GM23338 (cell line): Measurements from ENCODE around the gene PUS3.

Experiments used
- CREB1 ChIP-seq: fragments of 250-450 bp; sonication (Bioruptor Pico); IDR thresholded peaks from 2 replicates; pipeline ENCODE4 v1.5.0; 2020; ENCODE audit warnings: low read depth, mild to moderate bottlenecking, moderate library complexity
- EZH2 ChIP-seq: fragments of 200-600 bp; sonication (generic); IDR thresholded peaks from one replicate; pipeline ENCODE4 v1.8.0; 2017; ENCODE audit warnings: antibody characterized with exemption, mild to moderate bottlenecking, low read depth; ENCODE audit not compliant: unreplicated experiment
- EZH2phosphoT487 ChIP-seq: fragments of 200-600 bp; sonication (generic); IDR thresholded peaks from one replicate; pipeline ENCODE4 v1.8.1; 2018; ENCODE audit warnings: antibody characterized with exemption; ENCODE audit not compliant: unreplicated experiment
- JUNB ChIP-seq: IDR thresholded peaks from one replicate; pipeline ENCODE4 v1.6.1; 2016; ENCODE audit warnings: antibody characterized with exemption; ENCODE audit not compliant: unreplicated experiment
- NANOG ChIP-seq: IDR thresholded peaks from 2 replicates; pipeline ENCODE4 v1.6.1; 2016; ENCODE audit warnings: antibody characterized with exemption, borderline replicate concordance
- POLR2AphosphoS5 ChIP-seq: IDR thresholded peaks from 2 replicates; pipeline ENCODE4 v1.6.1; 2016; ENCODE audit warnings: antibody characterized with exemption, low read depth
- STAT1 ChIP-seq: IDR thresholded peaks from one replicate; pipeline ENCODE4 v1.6.1; 2016; ENCODE audit warnings: antibody characterized with exemption; ENCODE audit not compliant: unreplicated experiment
- ZNF114 ChIP-seq: fragments of 250-450 bp; sonication (Bioruptor Pico); IDR thresholded peaks from 2 replicates; pipeline ENCODE4 v1.5.0; 2020; ENCODE audit warnings: mild to moderate bottlenecking, moderate library complexity
- ZNF331 ChIP-seq: fragments of 250-450 bp; sonication (Bioruptor Pico); IDR thresholded peaks from 2 replicates; pipeline ENCODE4 v1.5.0; 2020; ENCODE audit warnings: low read depth, mild to moderate bottlenecking, moderate library complexity
- TF ChIP-seq, protein P1 (sequence below), 2 experiments: fragments of 200-600 bp in 1 of 2; sonication (generic) in 1 of 2; conservative IDR thresholded peaks; 2 replicates each; pipeline versions ENCODE4 v1.5.1 to v1.6.1; 2016 to 2017; ENCODE audit warnings: antibody characterized with exemption in 2 of 2, low read depth in 2 of 2, mild to moderate bottlenecking in 2 of 2, moderate library complexity in 1 of 2
- TF ChIP-seq, protein P2 (sequence below): IDR thresholded peaks from 2 replicates; pipeline ENCODE4 v1.6.1; 2016; ENCODE audit warnings: antibody characterized with exemption
- TF ChIP-seq, protein P3 (sequence below): IDR thresholded peaks from one replicate; pipeline ENCODE4 v1.6.1; 2018; ENCODE audit warnings: antibody characterized with exemption; ENCODE audit not compliant: unreplicated experiment
- TF ChIP-seq, protein P4 (sequence below): fragments of 250-450 bp; sonication (Bioruptor Pico); IDR thresholded peaks from 2 replicates; pipeline ENCODE4 v1.5.0; 2020; ENCODE audit warnings: mild to moderate bottlenecking, moderate library complexity

DNA sequence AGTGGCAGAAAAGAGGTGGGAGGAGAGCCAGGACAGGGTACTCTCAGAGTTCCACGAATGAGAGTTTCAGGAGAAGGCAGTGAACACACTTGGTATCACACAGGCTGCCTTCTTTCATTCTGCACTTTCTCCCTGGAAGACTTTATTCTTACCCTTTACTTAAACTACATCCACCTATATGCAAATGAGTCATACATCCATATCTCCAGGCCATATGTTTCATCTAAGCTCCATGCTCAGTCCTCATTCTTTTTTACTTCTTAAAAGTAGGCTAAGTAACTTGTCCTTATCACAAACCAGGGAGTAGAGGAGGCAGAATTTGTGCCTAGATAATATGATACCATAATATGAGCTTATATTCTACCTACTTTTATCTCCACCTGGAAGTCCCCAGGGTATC is 21.7 kb downstream of the PUS3 start:
- TF ChIP-seq POLR2AphosphoS5 (no peak), CREB1 (CRISPR knock-in tag) (no peak), JUNB (no peak), EZH2 (no peak), EZH2phosphoT487 (no peak), ZNF114 (no peak), ZNF331 (CRISPR knock-in tag) (no peak), NANOG (no peak), STAT1 (no peak)
- TF ChIP-seq, protein P1, sequence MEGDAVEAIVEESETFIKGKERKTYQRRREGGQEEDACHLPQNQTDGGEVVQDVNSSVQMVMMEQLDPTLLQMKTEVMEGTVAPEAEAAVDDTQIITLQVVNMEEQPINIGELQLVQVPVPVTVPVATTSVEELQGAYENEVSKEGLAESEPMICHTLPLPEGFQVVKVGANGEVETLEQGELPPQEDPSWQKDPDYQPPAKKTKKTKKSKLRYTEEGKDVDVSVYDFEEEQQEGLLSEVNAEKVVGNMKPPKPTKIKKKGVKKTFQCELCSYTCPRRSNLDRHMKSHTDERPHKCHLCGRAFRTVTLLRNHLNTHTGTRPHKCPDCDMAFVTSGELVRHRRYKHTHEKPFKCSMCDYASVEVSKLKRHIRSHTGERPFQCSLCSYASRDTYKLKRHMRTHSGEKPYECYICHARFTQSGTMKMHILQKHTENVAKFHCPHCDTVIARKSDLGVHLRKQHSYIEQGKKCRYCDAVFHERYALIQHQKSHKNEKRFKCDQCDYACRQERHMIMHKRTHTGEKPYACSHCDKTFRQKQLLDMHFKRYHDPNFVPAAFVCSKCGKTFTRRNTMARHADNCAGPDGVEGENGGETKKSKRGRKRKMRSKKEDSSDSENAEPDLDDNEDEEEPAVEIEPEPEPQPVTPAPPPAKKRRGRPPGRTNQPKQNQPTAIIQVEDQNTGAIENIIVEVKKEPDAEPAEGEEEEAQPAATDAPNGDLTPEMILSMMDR (conservative IDR thresholded peaks at IDR 0.05; ENCODE audit: low read depth in 2 of 2): no peak
- TF ChIP-seq, protein P2, sequence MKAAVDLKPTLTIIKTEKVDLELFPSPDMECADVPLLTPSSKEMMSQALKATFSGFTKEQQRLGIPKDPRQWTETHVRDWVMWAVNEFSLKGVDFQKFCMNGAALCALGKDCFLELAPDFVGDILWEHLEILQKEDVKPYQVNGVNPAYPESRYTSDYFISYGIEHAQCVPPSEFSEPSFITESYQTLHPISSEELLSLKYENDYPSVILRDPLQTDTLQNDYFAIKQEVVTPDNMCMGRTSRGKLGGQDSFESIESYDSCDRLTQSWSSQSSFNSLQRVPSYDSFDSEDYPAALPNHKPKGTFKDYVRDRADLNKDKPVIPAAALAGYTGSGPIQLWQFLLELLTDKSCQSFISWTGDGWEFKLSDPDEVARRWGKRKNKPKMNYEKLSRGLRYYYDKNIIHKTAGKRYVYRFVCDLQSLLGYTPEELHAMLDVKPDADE: no peak
- TF ChIP-seq, protein P3, sequence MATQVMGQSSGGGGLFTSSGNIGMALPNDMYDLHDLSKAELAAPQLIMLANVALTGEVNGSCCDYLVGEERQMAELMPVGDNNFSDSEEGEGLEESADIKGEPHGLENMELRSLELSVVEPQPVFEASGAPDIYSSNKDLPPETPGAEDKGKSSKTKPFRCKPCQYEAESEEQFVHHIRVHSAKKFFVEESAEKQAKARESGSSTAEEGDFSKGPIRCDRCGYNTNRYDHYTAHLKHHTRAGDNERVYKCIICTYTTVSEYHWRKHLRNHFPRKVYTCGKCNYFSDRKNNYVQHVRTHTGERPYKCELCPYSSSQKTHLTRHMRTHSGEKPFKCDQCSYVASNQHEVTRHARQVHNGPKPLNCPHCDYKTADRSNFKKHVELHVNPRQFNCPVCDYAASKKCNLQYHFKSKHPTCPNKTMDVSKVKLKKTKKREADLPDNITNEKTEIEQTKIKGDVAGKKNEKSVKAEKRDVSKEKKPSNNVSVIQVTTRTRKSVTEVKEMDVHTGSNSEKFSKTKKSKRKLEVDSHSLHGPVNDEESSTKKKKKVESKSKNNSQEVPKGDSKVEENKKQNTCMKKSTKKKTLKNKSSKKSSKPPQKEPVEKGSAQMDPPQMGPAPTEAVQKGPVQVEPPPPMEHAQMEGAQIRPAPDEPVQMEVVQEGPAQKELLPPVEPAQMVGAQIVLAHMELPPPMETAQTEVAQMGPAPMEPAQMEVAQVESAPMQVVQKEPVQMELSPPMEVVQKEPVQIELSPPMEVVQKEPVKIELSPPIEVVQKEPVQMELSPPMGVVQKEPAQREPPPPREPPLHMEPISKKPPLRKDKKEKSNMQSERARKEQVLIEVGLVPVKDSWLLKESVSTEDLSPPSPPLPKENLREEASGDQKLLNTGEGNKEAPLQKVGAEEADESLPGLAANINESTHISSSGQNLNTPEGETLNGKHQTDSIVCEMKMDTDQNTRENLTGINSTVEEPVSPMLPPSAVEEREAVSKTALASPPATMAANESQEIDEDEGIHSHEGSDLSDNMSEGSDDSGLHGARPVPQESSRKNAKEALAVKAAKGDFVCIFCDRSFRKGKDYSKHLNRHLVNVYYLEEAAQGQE: no peak
- TF ChIP-seq, protein P4, sequence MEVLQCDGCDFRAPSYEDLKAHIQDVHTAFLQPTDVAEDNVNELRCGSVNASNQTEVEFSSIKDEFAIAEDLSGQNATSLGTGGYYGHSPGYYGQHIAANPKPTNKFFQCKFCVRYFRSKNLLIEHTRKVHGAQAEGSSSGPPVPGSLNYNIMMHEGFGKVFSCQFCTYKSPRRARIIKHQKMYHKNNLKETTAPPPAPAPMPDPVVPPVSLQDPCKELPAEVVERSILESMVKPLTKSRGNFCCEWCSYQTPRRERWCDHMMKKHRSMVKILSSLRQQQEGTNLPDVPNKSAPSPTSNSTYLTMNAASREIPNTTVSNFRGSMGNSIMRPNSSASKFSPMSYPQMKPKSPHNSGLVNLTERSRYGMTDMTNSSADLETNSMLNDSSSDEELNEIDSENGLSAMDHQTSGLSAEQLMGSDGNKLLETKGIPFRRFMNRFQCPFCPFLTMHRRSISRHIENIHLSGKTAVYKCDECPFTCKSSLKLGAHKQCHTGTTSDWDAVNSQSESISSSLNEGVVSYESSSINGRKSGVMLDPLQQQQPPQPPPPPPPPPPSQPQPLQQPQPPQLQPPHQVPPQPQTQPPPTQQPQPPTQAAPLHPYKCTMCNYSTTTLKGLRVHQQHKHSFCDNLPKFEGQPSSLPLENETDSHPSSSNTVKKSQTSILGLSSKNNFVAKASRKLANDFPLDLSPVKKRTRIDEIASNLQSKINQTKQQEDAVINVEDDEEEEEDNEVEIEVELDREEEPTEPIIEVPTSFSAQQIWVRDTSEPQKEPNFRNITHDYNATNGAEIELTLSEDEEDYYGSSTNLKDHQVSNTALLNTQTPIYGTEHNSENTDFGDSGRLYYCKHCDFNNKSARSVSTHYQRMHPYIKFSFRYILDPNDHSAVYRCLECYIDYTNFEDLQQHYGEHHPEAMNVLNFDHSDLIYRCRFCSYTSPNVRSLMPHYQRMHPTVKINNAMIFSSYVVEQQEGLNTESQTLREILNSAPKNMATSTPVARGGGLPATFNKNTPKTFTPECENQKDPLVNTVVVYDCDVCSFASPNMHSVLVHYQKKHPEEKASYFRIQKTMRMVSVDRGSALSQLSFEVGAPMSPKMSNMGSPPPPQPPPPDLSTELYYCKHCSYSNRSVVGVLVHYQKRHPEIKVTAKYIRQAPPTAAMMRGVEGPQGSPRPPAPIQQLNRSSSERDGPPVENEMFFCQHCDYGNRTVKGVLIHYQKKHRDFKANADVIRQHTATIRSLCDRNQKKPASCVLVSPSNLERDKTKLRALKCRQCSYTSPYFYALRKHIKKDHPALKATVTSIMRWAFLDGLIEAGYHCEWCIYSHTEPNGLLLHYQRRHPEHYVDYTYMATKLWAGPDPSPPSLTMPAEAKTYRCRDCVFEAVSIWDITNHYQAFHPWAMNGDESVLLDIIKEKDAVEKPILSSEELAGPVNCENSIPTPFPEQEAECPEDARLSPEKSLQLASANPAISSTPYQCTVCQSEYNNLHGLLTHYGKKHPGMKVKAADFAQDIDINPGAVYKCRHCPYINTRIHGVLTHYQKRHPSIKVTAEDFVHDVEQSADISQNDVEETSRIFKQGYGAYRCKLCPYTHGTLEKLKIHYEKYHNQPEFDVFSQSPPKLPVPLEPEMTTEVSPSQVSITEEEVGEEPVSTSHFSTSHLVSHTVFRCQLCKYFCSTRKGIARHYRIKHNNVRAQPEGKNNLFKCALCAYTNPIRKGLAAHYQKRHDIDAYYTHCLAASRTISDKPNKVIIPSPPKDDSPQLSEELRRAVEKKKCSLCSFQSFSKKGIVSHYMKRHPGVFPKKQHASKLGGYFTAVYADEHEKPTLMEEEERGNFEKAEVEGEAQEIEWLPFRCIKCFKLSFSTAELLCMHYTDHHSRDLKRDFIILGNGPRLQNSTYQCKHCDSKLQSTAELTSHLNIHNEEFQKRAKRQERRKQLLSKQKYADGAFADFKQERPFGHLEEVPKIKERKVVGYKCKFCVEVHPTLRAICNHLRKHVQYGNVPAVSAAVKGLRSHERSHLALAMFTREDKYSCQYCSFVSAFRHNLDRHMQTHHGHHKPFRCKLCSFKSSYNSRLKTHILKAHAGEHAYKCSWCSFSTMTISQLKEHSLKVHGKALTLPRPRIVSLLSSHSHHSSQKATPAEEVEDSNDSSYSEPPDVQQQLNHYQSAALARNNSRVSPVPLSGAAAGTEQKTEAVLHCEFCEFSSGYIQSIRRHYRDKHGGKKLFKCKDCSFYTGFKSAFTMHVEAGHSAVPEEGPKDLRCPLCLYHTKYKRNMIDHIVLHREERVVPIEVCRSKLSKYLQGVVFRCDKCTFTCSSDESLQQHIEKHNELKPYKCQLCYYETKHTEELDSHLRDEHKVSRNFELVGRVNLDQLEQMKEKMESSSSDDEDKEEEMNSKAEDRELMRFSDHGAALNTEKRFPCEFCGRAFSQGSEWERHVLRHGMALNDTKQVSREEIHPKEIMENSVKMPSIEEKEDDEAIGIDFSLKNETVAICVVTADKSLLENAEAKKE (CRISPR knock-in tag): no peak
